ENCODE data around the gene DOLPP1. TPM values are rescaled to one million over a fixed set of nuclear protein-coding genes. Genes with fewer than 3 reads are reported as not detected.

The DOLPP1 gene
- total and polyA plus RNA-seq, 4 donors, result 2.1 to 5.1 (median 4.5) TPM

Other genes with a start within 250 kb of the DOLPP1 start
- 1 to 10 TPM; 7.5 to 9.5 TPM for gene KYAT1, start 199.2 kb upstream of the DOLPP1 start, total RNA-seq
- 10 to 100 TPM in 1 of 2 donors, 1 to 10 TPM in 1; 4.5 to 11.4 TPM for gene KYAT1, start 199.2 kb upstream of the DOLPP1 start, polyA plus RNA-seq
- gene LRRC8A, start 199.0 kb upstream of the DOLPP1 start, total RNA-seq, result 100 to 1,000 TPM in 1 of 2 donors, 10 to 100 TPM in 1; 63.8 to 100 TPM
- 10 to 100 TPM; 14.3 to 41.3 TPM for gene LRRC8A, start 199.0 kb upstream of the DOLPP1 start, polyA plus RNA-seq
- gene PHYHD1, start 160.1 kb upstream of the DOLPP1 start, total RNA-seq, result 10 to 100 TPM; 20.5 to 33.0 TPM
- gene PHYHD1, start 160.1 kb upstream of the DOLPP1 start, polyA plus RNA-seq, result 10 to 100 TPM; 16.7 to 68.9 TPM
- 10 to 100 TPM in 1 of 2 donors, 1 to 10 TPM in 1; 8.4 to 10.5 TPM for gene DOLK, start 133.5 kb upstream of the DOLPP1 start, total RNA-seq
- 10 to 100 TPM in 1 of 2 donors, 1 to 10 TPM in 1; 4.3 to 10.7 TPM for gene DOLK, start 133.5 kb upstream of the DOLPP1 start, polyA plus RNA-seq
- 10 to 100 TPM; 37.1 to 44.5 TPM for gene NUP188, start 133.4 kb upstream of the DOLPP1 start, total RNA-seq
- 10 to 100 TPM in 1 of 2 donors, 1 to 10 TPM in 1; 4.9 to 14.4 TPM for gene NUP188, start 133.4 kb upstream of the DOLPP1 start, polyA plus RNA-seq
- 100 to 1,000 TPM in 1 of 2 donors, 10 to 100 TPM in 1; 64.9 to 107 TPM for gene SH3GLB2, start 52.8 kb upstream of the DOLPP1 start, total RNA-seq
- gene SH3GLB2, start 52.8 kb upstream of the DOLPP1 start, polyA plus RNA-seq, result 100 to 1,000 TPM in 1 of 2 donors, 10 to 100 TPM in 1; 34.4 to 232 TPM
- 10 to 100 TPM; 21.8 to 28.3 TPM for gene MIGA2, start 44.5 kb upstream of the DOLPP1 start, total RNA-seq
- 10 to 100 TPM in 1 of 2 donors, 1 to 10 TPM in 1; 8.5 to 32.3 TPM for gene MIGA2, start 44.5 kb upstream of the DOLPP1 start, polyA plus RNA-seq
- gene CRAT, start 29.7 kb downstream of the DOLPP1 start, total RNA-seq, result 10 to 100 TPM; 42.0 to 48.4 TPM
- gene CRAT, start 29.7 kb downstream of the DOLPP1 start, polyA plus RNA-seq, result 10 to 100 TPM; 26.8 to 51.1 TPM
- gene PTPA, start 30.3 kb downstream of the DOLPP1 start, total RNA-seq, result 100 to 1,000 TPM in 1 of 2 donors, 10 to 100 TPM in 1; 80.3 to 156 TPM
- 10 to 100 TPM; 60.6 to 73.2 TPM for gene PTPA, start 30.3 kb downstream of the DOLPP1 start, polyA plus RNA-seq
- gene IER5L, start 97.2 kb downstream of the DOLPP1 start, total RNA-seq, result 10 to 100 TPM; 28.3 to 66.9 TPM
- gene IER5L, start 97.2 kb downstream of the DOLPP1 start, polyA plus RNA-seq, result 10 to 100 TPM in 1 of 2 donors, 1 to 10 TPM in 1; 8.8 to 37.2 TPM